Stimulated activated naive CD4-positive, alpha-beta T cell treated with Interleukin-2 at 50 U/mL for 16 hours (primary cell): ENCODE data around the gene VGLL4.

Source experiments
- DNase-seq: peaks from one replicate; lab custom pipeline; 2025; lab: John Stamatoyannopoulos, UW

Gene VGLL4

GRCh38 chr3:11548721-11549131 is 95.0 kb downstream of the VGLL4 start:
- DNase-seq = no peak

DNA sequence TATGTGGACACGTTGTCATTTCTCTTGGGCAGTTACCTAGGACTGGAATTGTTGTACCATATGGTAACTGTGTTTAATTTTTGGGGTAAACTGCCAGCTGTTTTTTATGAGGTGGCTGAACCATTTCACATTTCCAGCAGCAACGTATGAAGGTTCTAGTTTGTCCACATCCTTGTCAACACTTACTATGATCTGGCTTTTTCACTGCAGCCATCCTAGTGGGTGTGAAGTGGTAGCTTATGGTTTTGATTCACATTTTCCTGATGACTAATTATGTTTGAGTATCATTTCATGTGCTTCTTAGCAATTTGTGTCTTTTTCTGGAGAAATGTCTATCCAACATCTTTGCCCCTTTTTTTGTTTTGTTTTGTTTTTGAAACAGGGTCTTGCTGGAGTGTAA is 96.2 kb downstream of the VGLL4 start:
- no peak for DNase-seq

GRCh38 chr3:11546657-11547302 is 96.9 kb downstream of the VGLL4 start:
- no peak for DNase-seq

- no peak for DNase-seq
Measured at GRCh38 chr3:11545186-11545851, 98.4 kb downstream of the VGLL4 start.

DNA sequence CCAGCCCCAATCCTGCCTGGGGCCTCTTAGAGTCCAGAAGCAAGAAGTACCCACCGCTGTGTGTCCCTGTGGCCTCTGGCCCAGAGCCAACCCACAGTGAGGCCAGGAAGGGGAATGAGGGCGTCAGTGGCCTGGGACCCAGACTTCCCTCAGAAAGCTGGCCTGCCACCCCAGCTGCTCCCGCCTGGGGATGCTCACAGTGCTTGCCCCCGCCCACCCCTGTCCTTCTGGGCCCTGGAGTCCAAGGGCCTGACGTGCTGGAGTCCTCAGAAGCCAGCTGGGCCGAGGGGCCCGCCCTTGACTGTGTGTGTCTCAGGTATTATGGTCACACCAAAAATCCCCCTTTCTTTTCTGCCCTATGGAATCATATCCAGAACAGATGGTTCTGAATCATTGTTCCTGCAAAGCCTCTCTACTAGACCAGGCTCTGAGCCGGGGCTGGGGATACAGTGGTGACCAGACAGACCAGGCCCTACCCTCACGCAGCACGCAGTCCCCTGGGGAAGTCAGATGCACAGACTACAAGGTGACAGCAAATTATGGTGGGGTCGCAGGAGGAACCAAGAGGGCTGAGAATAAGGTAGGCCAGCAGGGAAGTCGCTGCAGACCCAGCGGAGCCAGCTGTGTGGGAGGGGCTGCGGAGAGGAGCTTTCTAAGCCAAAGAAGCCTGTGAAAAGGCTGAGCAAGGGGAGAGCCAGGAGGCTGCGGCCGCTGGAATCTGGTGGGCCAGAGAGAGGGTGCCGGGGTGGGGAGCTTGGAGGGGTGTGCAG is 99.1 kb downstream of the VGLL4 start:
- DNase-seq = no peak

GRCh38 chr3:11543948-11544387 is 99.7 kb downstream of the VGLL4 start:
- DNase-seq = no peak

- no peak for DNase-seq
Measured at GRCh38 chr3:11543141-11543947, 100.4 kb downstream of the VGLL4 start.

- DNase-seq = no peak
Measured at GRCh38 chr3:11542551-11542950, 101.2 kb downstream of the VGLL4 start.

- DNase-seq = no peak
Measured at GRCh38 chr3:11541321-11542303, 102.1 kb downstream of the VGLL4 start.

- DNase-seq = no peak
Measured at GRCh38 chr3:11539677-11540076, 104.0 kb downstream of the VGLL4 start.

GRCh38 chr3:11539218-11539617 is 104.5 kb downstream of the VGLL4 start:
- no peak for DNase-seq

GRCh38 chr3:11538581-11538980 is 105.1 kb downstream of the VGLL4 start:
- DNase-seq = no peak

DNA sequence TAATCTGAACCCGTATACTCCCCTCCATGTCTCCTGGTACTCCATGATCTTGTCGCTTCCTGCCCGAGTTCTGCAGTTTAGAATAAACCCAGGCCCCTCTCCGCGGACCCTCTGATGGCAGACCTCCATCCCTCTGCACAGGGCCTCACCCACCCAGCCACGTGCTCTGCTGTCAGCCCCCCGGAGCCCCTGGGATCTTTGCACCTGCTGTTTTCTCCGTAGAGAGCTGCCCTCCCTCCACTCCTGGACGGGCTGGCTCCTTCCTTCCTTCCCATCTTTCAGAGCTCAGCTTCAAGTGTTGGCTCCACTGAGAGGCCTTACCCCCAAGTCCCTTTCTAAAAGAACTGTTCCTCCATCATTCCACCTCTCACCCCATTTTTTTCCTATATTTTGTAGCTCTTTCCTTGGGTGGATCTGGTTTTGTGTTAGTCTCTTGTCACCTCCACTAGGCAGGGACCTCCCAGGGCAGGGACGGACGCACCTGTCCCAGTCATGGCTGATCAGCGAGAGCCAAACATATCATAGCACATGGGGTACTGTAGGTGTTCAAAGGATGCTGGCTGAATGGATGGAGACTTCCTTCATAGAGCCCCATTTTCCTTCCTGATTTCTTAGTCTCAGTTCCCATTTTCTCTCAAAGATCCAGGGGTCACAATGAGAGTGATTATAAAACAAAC is 106.6 kb downstream of the VGLL4 start:
- no peak for DNase-seq

- no peak for DNase-seq
Measured at GRCh38 chr3:11536132-11536935, 107.4 kb downstream of the VGLL4 start.

DNA sequence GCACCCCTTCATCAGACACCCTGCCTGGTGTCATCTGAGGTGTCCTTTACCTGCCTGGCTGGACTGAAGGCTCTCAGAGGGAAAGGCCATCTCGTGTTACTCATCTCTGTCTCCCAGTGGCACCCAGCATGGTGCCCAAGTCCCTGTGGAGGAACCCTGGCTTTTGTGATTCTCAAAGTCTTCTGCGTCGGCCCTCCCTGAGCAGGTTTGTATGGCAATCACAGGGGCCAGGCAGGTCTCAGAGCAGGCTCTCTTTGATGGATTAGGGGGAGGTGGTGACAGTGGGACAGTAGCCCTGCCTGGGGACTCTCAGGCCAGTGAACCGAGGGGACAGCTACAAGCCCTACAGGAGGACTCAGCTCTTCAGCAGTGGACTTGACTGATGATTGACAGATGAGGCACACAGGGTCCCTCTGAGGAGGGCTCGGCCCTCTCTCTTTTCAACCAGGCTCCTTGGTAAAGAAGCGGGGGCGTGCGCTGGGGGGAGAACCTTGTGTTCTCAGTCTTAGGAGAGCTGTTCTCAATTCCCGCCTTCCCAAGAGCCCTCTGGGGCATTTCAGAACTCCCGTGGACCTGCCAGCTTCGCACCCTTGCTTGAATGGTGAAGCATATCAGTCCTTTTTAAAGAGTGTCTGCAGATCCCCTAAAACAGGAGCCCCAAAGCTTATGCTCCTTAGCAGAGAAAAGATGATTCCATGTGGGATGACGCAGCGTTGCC is 108.3 kb downstream of the VGLL4 start:
- DNase-seq = no peak

- DNase-seq = no peak
Measured at GRCh38 chr3:11534793-11535101, 109.0 kb downstream of the VGLL4 start.

DNA sequence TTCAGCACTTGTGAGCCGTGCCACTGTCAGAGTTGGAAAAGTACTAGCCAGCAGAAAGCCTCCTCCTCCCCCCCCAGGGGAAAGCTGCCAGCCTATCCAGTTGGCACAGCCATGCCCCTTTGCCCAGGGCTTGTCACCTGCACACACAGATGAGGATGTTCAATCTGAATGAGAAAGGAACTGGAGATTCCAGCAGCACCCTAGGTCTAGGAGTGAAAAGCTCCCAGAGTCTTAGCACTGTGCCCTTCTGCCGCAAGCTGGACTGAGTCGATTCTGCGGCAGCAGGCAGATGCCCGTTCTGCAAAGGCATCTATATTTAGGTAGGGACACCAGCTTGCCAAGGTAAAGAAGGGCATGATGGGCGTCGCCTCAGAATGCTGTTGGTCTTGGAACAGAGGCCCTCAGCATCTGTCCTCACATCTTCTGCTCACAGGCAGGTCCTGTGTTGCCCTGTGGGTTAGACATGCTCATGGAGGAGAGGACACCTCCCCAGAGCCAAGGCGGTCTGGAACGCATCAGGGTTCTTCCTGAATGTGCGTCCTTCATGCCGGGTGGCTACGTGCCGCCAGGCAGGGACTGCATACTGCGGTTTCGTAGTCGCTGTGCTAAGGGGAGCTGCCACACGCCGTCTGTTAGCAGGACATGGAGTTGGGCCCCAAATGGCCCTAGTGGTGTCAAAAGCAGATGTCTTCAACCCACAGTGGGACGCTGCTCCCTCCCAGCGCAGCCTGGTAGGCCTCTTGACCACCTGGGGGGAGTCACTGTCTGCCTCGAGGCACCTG is 109.5 kb downstream of the VGLL4 start:
- DNase-seq = no peak

DNA sequence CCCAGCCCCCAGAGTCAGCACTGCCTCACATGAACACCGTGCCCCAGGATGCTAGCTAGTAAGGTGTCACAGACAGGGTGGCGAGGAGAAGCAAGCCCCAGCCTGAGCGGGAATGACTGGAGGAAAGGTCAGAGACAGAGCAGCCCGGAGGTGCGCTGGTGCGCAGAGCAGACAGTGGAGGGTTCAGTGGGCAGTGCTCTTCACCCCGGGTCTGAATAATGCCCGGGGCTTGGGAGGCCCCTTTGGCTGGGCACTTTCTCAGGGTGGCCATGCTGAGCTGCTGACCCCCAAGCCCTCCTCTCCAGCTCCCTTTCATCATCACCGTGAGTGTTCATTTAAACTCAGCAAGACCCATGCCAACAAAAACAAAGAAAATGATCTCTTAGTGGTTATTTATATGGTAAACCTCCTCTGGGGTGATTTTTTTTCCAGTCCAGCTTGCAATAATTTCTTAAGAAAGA is 110.8 kb downstream of the VGLL4 start:
- DNase-seq = no peak
